Peyer's patch (tissue), 4 donors: ENCODE results near the gene IMP4.
A peak's percentile ranks its signal among the peaks of the same experiment; 100 is the strongest.

ENCODE experiments used
- POLR2A ChIP-seq, 2 donors: fragments of 450-650 bp; IDR thresholded peaks; one replicate each; pipeline ENCODE4 v1.5.1; 2017; ENCODE audit warnings: antibody characterized with exemption in 2 of 2, mild to moderate bottlenecking in 2 of 2, moderate library complexity in 2 of 2
- TF ChIP-seq, protein P1 (sequence below), 6 experiments: fragments of 450-650 bp in 4 of 6; fragments of 200-600 bp in 2 of 6; sonication (generic) in 1 of 6; IDR thresholded peaks; one replicate each; pipeline ENCODE4 v1.5.1; 2017 to 2019; ENCODE audit warnings: antibody characterized with exemption in 6 of 6, mild to moderate bottlenecking in 3 of 6, moderate library complexity in 1 of 6

DNA sequence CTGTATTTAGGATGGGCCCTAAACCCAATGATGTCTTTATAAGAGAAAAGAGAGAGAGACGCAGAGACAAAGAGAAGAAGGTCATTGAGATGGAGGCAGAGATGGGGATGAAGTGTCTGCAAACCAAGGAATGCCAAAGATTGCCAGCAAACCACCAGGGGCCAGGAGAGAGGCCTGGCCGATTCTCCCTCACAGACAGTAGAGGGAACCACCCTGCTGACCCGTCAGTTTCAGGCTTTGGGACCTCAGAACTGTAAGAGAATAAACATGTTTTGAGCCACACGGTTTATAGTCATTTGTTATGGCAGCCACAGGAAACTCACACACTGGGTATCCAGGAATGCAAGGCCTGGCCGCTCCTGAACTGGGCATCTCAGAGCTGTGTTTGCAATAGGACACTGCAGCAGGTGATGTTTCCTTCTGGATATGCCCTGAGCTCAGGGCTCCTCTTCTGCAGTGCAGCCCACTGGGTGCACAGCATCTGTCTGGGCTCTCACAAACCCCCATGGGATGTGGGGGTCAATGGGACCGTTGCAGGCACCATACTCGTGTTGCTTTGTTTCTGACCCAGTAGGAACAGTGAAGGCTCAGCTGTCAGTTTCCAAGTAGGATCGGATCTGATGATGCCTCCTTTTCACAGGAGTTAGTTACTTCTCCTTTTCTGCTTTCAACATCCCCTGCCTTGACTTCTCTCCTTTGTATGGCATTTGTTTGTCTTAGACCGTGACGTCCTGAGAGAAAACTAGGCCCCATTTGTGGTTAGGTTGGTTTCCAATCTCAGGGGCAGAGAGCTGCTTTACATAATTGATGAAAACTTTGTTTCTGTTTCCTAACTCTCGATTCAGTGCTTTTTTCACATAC lies 34.0 kb downstream of the IMP4 start:
- TF ChIP-seq, protein P1, sequence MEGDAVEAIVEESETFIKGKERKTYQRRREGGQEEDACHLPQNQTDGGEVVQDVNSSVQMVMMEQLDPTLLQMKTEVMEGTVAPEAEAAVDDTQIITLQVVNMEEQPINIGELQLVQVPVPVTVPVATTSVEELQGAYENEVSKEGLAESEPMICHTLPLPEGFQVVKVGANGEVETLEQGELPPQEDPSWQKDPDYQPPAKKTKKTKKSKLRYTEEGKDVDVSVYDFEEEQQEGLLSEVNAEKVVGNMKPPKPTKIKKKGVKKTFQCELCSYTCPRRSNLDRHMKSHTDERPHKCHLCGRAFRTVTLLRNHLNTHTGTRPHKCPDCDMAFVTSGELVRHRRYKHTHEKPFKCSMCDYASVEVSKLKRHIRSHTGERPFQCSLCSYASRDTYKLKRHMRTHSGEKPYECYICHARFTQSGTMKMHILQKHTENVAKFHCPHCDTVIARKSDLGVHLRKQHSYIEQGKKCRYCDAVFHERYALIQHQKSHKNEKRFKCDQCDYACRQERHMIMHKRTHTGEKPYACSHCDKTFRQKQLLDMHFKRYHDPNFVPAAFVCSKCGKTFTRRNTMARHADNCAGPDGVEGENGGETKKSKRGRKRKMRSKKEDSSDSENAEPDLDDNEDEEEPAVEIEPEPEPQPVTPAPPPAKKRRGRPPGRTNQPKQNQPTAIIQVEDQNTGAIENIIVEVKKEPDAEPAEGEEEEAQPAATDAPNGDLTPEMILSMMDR (IDR thresholded peaks at IDR 0.05) = peak in 3 of 6 experiments; percentile 2 to 19 (median 8)
- no peak for TF ChIP-seq POLR2A (IDR thresholded peaks at IDR 0.05)
